ENCODE data around the gene VLDLR.

The VLDLR gene

DNA sequence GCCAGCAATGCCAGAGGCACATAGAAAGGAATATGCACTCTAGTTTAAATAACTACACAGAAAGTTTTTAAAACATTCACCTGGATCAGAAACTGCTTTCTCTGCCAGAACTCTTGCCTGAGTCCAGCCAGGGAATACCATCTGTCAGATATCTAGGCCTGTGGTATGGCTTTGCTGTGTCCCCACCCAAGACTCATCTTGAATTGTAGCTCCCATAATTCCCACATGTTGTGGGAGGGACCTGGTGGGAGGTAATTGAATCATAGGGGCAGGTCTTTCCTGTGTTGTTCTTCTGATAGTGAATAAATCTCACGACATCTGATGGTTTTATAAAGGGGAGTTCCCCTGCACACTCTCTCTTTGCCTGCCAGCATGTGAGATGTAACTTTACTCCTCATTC, 54.2 kb downstream of the VLDLR start:
- TF ChIP-seq CSDC2 (CRISPR knock-in tag; IDR thresholded peaks at IDR 0.05) (no peak), TOX (CRISPR knock-in tag; IDR thresholded peaks at IDR 0.05; ENCODE audit: borderline replicate concordance) (no peak), TCF4 (CRISPR knock-in tag; IDR thresholded peaks at IDR 0.05; ENCODE audit: borderline replicate concordance) (no peak), OSR1 (CRISPR knock-in tag; IDR thresholded peaks at IDR 0.05) (no peak)
- TF ChIP-seq, protein P1, sequence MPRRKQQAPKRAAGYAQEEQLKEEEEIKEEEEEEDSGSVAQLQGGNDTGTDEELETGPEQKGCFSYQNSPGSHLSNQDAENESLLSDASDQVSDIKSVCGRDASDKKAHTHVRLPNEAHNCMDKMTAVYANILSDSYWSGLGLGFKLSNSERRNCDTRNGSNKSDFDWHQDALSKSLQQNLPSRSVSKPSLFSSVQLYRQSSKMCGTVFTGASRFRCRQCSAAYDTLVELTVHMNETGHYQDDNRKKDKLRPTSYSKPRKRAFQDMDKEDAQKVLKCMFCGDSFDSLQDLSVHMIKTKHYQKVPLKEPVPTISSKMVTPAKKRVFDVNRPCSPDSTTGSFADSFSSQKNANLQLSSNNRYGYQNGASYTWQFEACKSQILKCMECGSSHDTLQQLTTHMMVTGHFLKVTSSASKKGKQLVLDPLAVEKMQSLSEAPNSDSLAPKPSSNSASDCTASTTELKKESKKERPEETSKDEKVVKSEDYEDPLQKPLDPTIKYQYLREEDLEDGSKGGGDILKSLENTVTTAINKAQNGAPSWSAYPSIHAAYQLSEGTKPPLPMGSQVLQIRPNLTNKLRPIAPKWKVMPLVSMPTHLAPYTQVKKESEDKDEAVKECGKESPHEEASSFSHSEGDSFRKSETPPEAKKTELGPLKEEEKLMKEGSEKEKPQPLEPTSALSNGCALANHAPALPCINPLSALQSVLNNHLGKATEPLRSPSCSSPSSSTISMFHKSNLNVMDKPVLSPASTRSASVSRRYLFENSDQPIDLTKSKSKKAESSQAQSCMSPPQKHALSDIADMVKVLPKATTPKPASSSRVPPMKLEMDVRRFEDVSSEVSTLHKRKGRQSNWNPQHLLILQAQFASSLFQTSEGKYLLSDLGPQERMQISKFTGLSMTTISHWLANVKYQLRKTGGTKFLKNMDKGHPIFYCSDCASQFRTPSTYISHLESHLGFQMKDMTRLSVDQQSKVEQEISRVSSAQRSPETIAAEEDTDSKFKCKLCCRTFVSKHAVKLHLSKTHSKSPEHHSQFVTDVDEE (CRISPR knock-in tag; IDR thresholded peaks at IDR 0.05) = no peak
- TF ChIP-seq, protein P2, sequence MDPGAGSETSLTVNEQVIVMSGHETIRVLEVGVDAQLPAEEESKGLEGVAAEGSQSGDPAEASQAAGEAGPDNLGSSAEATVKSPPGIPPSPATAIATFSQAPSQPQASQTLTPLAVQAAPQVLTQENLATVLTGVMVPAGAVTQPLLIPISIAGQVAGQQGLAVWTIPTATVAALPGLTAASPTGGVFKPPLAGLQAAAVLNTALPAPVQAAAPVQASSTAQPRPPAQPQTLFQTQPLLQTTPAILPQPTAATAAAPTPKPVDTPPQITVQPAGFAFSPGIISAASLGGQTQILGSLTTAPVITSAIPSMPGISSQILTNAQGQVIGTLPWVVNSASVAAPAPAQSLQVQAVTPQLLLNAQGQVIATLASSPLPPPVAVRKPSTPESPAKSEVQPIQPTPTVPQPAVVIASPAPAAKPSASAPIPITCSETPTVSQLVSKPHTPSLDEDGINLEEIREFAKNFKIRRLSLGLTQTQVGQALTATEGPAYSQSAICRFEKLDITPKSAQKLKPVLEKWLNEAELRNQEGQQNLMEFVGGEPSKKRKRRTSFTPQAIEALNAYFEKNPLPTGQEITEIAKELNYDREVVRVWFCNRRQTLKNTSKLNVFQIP (CRISPR knock-in tag; IDR thresholded peaks at IDR 0.05; ENCODE audit: borderline replicate concordance, low read depth) = no peak
- TF ChIP-seq, protein P3, sequence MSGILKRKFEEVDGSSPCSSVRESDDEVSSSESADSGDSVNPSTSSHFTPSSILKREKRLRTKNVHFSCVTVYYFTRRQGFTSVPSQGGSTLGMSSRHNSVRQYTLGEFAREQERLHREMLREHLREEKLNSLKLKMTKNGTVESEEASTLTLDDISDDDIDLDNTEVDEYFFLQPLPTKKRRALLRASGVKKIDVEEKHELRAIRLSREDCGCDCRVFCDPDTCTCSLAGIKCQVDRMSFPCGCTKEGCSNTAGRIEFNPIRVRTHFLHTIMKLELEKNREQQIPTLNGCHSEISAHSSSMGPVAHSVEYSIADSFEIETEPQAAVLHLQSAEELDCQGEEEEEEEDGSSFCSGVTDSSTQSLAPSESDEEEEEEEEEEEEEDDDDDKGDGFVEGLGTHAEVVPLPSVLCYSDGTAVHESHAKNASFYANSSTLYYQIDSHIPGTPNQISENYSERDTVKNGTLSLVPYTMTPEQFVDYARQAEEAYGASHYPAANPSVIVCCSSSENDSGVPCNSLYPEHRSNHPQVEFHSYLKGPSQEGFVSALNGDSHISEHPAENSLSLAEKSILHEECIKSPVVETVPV (CRISPR knock-in tag; IDR thresholded peaks at IDR 0.05) = no peak
- ATAC-seq = no peak

DNA sequence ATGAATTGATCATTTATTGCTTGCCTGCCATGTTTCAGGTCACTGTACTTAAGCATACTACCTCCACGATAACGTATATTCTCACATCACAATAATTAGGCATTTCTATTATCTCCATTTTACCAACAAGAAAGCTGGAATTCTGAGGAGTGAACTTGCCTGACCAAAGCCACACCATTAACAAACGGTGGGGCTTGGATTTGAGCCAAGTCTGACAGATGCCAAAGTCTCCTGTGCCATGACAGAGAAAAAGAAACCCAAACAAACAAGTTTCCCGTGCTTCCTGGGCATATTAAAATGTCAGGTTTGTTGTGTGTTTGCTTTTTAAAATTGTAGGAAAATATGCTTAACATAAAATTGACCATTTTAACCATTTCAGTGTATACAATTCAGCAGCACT, 54.9 kb downstream of the VLDLR start:
- ATAC-seq = no peak
- TF ChIP-seq ZFP3 (CRISPR knock-in tag; IDR thresholded peaks at IDR 0.05) (no peak), ZNF70 (CRISPR knock-in tag; IDR thresholded peaks at IDR 0.05) (no peak), GLIS3 (CRISPR knock-in tag; IDR thresholded peaks at IDR 0.05) (no peak), OSR1 (CRISPR knock-in tag; IDR thresholded peaks at IDR 0.05) (no peak), PPARA (CRISPR knock-in tag; IDR thresholded peaks at IDR 0.05; ENCODE audit: borderline replicate concordance) (no peak)
- TF ChIP-seq, protein P1 (CRISPR knock-in tag; IDR thresholded peaks at IDR 0.05) = no peak

DNA sequence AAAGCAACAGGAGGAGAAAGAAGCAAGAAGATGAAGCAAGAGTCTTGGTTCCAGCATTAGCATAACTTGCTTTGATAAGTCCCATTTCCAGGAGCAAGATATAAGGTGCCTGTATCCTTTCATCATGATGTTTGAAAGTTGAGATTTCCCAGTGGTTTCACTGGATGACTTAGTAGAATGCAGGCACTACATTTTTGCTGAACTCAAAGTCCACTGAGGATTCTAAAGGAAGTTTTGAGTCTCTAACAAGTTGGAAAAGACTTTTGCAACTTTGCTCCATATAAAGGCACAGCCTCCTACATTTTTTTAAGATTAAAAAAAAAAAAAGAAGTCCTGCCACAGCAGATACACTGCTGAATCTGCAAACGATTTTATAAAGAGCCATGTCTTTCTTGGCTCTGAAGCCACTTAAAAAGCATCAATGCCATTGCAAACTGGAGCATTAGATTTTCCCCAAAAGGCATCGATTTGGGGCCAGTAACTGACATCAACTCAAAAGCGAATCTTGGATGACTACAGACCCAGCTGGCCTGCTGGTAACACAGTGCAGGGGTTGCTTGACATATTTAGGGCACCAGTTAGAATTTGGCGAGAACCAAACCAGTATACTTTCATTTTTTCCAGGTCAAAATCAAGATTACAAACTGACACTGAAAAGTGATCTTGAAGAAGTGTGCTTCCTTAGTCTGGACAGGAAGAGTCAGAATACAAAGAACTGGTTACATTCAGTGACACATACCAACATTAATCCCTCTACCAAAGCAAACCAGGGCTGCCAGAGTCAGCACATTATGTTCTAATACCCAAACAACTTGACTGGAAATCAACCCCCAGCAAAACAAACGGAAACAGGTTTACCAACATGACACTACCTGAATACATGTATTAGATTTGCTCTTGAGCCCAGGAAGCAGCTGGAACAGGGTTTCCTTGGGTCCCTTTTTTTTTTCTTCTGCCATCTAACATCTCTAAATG, 56.6 kb downstream of the VLDLR start:
- TF ChIP-seq ZFP3 (CRISPR knock-in tag; IDR thresholded peaks at IDR 0.05) (no peak), TOX (CRISPR knock-in tag; IDR thresholded peaks at IDR 0.05; ENCODE audit: borderline replicate concordance) (no peak), ESRRG (CRISPR knock-in tag; IDR thresholded peaks at IDR 0.05) (no peak), OSR1 (CRISPR knock-in tag; IDR thresholded peaks at IDR 0.05) (no peak), RARB (CRISPR knock-in tag; IDR thresholded peaks at IDR 0.05) (no peak), BACH2 (CRISPR knock-in tag; IDR thresholded peaks at IDR 0.05; ENCODE audit: borderline replicate concordance) (no peak), ZNF8 (CRISPR knock-in tag; IDR thresholded peaks at IDR 0.05) (no peak), PPARA (CRISPR knock-in tag; IDR thresholded peaks at IDR 0.05; ENCODE audit: borderline replicate concordance) (no peak), ZC3H10 (CRISPR knock-in tag; IDR thresholded peaks at IDR 0.05) (no peak), SNAI2 (CRISPR knock-in tag; IDR thresholded peaks at IDR 0.05) (no peak), ARNTL (CRISPR knock-in tag; IDR thresholded peaks at IDR 0.05; ENCODE audit: borderline replicate concordance, low read depth) (no peak), ZNF565 (CRISPR knock-in tag; conservative IDR thresholded peaks at IDR 0.05; ENCODE audit: low read depth) (no peak)
- TF ChIP-seq, protein P2 (CRISPR knock-in tag; IDR thresholded peaks at IDR 0.05; ENCODE audit: borderline replicate concordance, low read depth) = no peak
- TF ChIP-seq, protein P4, sequence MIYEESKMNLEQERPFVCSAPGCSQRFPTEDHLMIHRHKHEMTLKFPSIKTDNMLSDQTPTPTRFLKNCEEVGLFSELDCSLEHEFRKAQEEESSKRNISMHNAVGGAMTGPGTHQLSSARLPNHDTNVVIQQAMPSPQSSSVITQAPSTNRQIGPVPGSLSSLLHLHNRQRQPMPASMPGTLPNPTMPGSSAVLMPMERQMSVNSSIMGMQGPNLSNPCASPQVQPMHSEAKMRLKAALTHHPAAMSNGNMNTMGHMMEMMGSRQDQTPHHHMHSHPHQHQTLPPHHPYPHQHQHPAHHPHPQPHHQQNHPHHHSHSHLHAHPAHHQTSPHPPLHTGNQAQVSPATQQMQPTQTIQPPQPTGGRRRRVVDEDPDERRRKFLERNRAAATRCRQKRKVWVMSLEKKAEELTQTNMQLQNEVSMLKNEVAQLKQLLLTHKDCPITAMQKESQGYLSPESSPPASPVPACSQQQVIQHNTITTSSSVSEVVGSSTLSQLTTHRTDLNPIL (CRISPR knock-in tag; IDR thresholded peaks at IDR 0.05; ENCODE audit: low read depth) = no peak
- TF ChIP-seq, protein P3 (CRISPR knock-in tag; IDR thresholded peaks at IDR 0.05) = no peak
- ATAC-seq = no peak

All from SK-N-SH treated with all-trans-retinoic acid at 6 μM for 48 hours (cell line).